GM12878 (cell line): Measurements from ENCODE around the gene GPER1.

Experiments used
- ATF3 ChIP-seq: IDR thresholded peaks from 2 replicates; pipeline ENCODE4 v1.6.1; 2011; ENCODE audit warnings: low read depth, mild to moderate bottlenecking, low read length, moderate library complexity, borderline replicate concordance; ENCODE audit errors: extremely low read depth
- CTCF ChIP-seq, 3 experiments: IDR thresholded peaks in 2 of 3; conservative IDR thresholded peaks in 1 of 3; 2 replicates each; pipeline ENCODE4 v1.5.1; 2011; ENCODE audit warnings: low read depth in 3 of 3, low read length in 3 of 3, mild to moderate bottlenecking in 3 of 3, control low read depth in 2 of 3, moderate library complexity in 2 of 3, inconsistent platforms in 1 of 3, mixed read lengths in 1 of 3; ENCODE audit not compliant: control insufficient read depth in 2 of 3, insufficient read depth in 1 of 3; ENCODE audit errors: extremely low read depth in 1 of 3
- MXI1 ChIP-seq: fragments of 150-350 bp; IDR thresholded peaks from 2 replicates; pipeline ENCODE4 v1.6.1; 2011; ENCODE audit warnings: low read depth, mild to moderate bottlenecking, inconsistent platforms, low read length, improper control_type of control experiment
- NFIC ChIP-seq: IDR thresholded peaks from 2 replicates; pipeline ENCODE4 v1.6.1; 2012; ENCODE audit warnings: low read depth, mild to moderate bottlenecking, inconsistent platforms, low read length, moderate library complexity
- RAD21 ChIP-seq: IDR thresholded peaks from 2 replicates; pipeline ENCODE4 v1.6.1; 2011; ENCODE audit warnings: mild to moderate bottlenecking, low read depth, low read length, moderate library complexity; ENCODE audit not compliant: insufficient read depth
- REST ChIP-seq: IDR thresholded peaks from 2 replicates; pipeline ENCODE4 v1.6.1; 2012; ENCODE audit warnings: mild to moderate bottlenecking, low read depth, low read length
- TARDBP ChIP-seq: IDR thresholded peaks from 2 replicates; pipeline ENCODE4 v1.6.1; 2016; ENCODE audit warnings: borderline replicate concordance
- YY1 ChIP-seq: IDR thresholded peaks from 2 replicates; pipeline ENCODE4 v1.6.1; 2011; ENCODE audit warnings: low read depth, mild to moderate bottlenecking, low read length
- TF ChIP-seq, protein P1 (sequence below): IDR thresholded peaks from 2 replicates; pipeline ENCODE4 v1.6.1; 2012; ENCODE audit warnings: low read depth, low read length, improper control_type of control experiment
- TF ChIP-seq, protein P2 (sequence below): IDR thresholded peaks from 2 replicates; pipeline ENCODE4 v1.6.1; 2012; ENCODE audit warnings: low read depth, low read length, improper control_type of control experiment

DNA sequence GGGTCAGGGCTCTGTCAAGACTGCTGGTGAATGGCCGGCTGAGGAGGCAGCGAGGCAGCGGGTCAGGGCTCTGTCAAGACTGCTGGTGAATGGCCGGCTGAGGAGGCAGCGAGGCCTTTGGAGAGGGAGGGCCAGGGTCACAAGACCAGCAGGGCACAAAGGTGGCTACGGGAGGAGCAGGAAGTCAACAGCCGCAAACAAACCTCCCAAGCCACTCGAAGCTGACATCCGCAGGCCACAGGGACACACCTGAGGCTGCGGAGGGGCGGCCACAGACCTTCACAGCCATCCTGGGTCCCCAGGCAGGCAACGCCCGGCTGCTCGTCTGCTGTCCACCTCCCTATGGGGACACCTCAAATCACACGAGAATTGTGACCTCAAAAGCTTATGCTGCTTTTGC lies 8.9 kb upstream of the GPER1 start:
- TF ChIP-seq, protein P1, sequence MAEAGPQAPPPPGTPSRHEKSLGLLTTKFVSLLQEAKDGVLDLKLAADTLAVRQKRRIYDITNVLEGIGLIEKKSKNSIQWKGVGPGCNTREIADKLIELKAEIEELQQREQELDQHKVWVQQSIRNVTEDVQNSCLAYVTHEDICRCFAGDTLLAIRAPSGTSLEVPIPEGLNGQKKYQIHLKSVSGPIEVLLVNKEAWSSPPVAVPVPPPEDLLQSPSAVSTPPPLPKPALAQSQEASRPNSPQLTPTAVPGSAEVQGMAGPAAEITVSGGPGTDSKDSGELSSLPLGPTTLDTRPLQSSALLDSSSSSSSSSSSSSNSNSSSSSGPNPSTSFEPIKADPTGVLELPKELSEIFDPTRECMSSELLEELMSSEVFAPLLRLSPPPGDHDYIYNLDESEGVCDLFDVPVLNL, result no peak
- TF ChIP-seq TARDBP (no peak), YY1 (no peak), RAD21 (no peak), REST (no peak), MXI1 (no peak), NFIC (no peak), ATF3 (no peak), CTCF (IDR thresholded peaks at IDR 0.05 in 2 of 3, conservative IDR thresholded peaks at IDR 0.05 in 1 of 3; ENCODE audit: control insufficient read depth in 2 of 3, extremely low read depth in 1 of 3, insufficient read depth in 1 of 3, low read depth in 3 of 3, low read length in 3 of 3) (no peak)
- TF ChIP-seq, protein P2, sequence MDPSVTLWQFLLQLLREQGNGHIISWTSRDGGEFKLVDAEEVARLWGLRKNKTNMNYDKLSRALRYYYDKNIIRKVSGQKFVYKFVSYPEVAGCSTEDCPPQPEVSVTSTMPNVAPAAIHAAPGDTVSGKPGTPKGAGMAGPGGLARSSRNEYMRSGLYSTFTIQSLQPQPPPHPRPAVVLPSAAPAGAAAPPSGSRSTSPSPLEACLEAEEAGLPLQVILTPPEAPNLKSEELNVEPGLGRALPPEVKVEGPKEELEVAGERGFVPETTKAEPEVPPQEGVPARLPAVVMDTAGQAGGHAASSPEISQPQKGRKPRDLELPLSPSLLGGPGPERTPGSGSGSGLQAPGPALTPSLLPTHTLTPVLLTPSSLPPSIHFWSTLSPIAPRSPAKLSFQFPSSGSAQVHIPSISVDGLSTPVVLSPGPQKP, result no peak
